Measurements from ENCODE around the gene ATG4A.

Gene ATG4A, protein sequence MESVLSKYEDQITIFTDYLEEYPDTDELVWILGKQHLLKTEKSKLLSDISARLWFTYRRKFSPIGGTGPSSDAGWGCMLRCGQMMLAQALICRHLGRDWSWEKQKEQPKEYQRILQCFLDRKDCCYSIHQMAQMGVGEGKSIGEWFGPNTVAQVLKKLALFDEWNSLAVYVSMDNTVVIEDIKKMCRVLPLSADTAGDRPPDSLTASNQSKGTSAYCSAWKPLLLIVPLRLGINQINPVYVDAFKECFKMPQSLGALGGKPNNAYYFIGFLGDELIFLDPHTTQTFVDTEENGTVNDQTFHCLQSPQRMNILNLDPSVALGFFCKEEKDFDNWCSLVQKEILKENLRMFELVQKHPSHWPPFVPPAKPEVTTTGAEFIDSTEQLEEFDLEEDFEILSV

DNA sequence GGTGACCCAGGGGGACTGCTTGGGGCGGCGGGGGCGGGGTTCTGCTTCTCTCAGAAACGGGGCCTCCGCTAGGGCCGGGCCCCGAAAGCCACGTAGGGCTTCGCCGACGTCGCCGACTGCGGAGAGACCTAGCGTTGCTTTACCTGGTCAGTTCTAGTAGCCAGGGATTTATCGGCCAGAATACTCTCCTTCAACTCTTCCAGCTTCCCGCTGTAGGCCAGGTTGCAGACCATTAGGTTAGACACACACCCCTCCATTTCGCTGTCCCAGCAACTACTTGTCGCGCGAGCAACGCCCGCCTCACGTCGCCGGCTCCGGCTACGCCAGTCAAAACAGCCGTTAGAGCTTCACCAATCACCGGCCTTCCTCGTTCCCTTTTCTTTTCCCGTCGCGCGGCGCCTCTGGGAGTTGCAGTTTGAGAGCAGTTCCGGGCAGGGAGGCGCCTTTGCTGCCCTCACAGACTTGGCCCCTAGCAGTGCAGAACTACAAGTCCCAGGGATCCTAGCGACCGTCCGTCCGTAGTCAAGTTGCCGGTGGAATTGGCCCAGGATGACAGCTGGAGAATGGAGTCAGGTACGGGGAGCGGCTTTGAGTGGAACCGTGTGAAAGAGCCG lies at the start of gene ATG4A, which contains the start of gene PSMD10:
ATG4A (plus strand) TSS at position 515 of the 614 bp plus-strand sequence; CDS start at position 564, 49 bp downstream.
PSMD10 (minus strand) TSS at position 279 of the 614 bp plus-strand sequence; CDS start at position 257, 22 bp downstream.
- DNase-seq (ENCODE audit: low read depth, low spot score): peak; percentile 85

DNA sequence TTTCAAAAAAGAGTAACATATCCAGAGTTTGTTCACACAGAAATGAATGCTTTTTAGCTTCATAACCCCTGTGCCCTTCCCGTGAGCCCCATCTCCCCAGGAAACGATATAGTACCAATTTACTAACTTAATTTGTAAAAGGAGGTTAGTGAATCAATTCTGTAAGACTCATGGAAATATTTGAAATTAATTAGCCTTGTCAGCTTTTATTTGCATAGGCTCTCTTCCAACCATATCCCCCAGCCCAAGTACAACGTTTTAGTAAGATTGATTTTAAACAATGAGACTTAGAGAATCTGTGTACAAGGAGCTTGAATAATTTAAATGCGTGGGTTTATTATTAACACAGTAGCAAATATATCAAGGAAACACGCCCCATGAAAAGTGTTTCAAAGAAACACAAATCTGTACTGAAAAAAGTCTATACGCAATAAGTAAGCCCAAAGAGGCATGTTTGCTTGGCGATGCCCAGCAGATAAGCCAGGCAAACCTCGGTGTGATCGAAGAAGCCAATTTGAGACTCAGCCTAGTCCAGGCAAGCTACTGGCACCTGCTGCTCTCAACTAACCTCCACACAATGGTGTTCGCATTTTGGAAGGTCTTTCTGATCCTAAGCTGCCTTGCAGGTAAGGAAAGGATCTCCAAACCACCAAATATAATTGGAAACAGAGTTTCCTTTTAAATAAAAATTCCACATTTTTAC lies 46.9 kb upstream of the ATG4A start, which contains the start of gene VSIG1:
VSIG1 (plus strand) TSS at position 512 of the 703 bp plus-strand sequence; CDS start at position 578, 66 bp downstream.
- no peak for DNase-seq (ENCODE audit: low read depth, low spot score)

DNA sequence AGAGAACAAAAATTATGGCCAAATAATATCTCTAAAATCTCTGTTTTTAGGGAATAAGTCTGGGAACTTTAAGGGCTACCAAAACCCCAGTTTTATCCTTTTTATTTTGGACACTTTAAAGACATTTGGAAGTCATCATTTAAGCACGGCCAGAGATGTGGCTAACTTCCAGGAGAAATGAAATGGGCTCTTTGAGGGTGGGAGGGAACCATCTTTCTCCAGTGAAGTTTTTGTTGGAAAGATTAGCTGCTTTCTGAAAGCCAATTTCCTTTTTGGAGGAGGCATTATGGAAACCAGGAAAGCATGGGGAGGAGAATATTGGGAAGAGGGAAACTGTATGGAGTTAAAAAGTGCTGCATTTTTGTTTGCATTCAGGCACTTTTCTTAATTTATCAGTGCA lies 41.9 kb upstream of the ATG4A start:
- no peak for DNase-seq (ENCODE audit: low read depth, low spot score)

DNA sequence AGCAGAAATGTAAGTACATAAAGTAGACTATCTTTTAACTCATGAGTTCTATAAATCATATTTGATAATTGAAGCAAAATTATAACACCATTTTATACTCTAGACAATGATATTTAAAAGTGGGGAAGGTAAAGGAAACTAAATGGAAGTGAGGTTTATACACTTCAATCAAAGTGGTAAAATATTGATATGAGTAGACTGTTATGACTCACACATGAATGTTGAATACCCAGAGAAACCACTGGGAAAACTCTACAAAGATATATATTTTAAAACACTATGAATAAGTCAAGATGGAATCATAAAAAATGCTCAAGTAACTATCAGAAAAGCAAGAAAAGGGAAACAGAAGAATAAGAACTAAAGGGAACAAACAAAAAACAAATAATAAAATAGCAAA lies 38.4 kb upstream of the ATG4A start:
- DNase-seq (ENCODE audit: low read depth, low spot score): no peak

DNA sequence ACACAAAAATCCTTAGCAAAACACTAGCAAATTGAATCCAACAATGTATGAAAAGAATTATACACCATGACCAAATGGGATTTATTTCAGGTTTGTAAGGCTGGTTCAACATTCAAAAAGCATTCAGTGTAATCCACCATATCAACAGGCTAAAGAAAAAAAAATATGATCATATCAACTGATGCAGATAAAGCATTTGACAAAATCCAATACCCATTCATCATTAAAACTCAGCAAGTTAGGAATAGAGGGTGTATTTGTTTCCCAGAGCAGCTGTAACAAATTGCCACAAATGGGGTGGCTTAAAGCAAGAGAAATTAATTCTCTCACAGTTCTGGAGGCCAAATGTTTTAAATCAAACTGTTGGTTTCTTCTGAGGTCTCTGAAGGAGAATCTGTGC lies 36.0 kb upstream of the ATG4A start:
- no peak for DNase-seq (ENCODE audit: low read depth, low spot score)

DNA sequence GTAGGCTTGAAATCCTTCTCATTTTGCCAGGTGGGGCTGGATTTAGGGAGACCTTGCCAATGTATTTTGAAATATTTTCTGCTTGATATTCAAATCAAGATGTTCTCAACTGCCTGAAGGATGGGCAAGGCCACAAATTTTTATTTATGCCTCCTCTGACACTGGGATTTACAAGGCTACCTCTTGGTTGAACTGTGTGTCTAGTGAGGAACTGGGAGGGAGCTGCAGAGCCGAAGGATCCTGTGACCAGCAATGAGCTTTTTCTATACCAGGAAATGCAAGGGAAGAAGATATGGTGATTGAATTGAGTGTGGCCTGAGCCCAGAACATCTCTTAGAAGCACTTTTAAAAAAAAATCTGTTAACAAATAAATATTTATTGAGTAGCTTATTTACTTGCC lies 31.8 kb upstream of the ATG4A start:
- DNase-seq (ENCODE audit: low read depth, low spot score): no peak

DNA sequence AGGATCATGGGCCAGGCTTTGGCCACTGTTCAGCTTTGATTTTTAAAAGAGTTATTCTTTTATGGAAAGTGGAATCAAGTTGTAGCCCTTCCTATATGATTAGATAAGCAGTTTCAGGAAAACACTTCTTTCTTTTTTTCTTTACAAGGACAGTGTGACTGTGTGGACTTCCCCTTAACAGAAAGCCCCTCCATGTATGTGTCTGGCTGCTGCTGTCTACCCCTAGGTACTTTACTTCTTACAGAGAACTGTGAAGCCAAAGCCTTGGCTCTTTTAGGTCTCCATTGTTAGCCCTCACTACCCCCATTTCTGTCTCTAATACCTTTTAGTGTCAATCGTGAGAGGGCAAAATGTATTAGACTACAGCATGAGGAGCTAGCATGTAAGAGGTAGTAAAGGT lies 27.6 kb upstream of the ATG4A start:
- DNase-seq (ENCODE audit: low read depth, low spot score): no peak

DNA sequence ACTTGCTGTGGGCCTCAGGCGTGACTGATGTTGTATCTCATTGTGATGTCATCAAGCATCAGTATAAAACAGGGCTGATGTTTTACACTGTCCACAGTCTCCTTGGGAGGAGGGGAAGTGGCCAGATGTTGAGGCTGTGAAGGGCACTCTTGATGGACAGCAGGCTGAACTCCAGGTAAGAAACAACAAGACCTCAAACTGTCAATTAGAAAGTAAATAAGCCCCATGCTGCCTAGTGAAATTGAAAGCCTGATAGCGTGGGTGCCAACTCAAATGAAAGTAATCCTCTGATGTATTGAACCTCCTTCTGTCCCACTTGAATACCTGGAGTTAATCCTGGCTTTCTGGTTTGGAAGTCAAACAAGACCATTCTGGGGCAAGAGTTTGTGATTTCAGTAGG lies 27.0 kb upstream of the ATG4A start:
- no peak for DNase-seq (ENCODE audit: low read depth, low spot score)

DNA sequence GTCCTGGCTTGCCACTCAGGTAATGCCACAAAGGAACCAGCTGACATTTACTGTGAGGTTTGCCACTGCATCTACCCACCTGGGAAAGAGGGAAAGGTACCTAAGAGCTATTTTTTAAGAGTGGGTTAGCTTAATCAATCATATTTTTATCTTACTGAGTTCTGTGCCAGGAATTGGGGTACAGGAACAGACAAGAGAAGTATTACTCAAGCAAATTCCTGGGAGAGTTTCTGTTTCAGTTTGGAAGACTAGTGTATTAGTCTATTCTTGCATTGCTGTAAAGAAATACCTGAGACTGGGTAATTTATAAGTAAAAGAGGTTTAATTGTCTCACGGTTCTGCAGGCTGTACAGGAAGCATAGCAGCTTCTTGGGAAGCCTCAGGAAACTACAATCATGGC lies 23.5 kb upstream of the ATG4A start:
- no peak for DNase-seq (ENCODE audit: low read depth, low spot score)

DNA sequence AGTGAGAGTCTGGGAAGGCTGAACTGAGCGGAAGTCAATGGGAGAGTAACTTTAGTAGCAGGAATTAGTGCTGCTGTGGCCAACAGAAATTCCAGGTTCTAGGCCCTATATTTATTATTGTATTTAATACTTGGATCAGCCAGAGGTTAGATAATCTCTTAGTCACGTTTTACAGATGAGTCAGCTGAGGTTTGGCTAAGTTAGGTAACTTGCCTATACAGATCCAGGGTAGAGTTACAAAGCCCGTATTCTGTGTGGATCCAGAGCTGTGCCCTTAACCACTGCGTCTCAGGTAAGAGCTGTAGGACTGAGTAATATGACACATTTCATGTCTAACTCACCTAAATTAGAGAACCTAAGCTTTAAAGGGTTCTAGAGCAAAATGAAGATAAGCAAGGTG lies 20.7 kb upstream of the ATG4A start:
- DNase-seq (ENCODE audit: low read depth, low spot score): no peak

DNA sequence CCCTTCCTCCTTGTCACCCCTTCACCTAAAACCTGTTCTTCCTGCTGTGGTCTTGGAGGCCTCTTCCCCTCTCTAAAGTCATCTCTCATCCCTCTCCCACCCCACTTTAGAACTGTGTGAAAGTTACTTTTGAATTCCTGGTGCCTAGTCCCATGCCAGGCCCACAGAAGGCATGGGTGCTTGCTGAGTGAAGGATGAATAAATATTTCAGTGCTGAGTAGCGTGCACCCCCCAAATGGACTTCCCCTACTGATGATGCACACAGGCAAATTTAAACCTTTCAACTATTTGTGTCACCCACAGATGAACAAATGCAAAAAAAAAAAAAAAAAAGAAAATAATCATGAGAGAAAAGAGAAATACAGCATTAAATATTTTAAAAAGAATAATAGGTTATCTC lies 20.0 kb upstream of the ATG4A start:
- DNase-seq (ENCODE audit: low read depth, low spot score): no peak

DNA sequence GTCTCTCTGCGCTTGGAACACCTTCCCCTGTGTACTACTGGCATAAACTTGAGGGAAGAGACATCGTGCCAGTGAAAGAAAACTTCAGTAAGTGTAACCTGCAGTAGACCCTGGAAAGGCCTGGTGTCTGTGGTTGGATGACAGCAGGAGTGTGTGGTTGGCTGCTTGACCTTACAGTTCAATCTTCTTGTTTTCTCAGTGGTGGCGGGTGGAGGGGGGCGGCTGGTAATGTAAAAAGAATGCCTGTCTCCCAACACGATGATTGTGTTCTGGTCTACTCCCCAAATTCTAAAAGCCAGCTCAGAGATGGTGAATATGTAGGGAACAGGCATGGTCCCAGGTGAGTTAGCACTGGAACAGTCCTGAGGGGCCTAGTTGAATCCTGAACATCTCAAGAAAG lies 18.8 kb upstream of the ATG4A start:
- DNase-seq (ENCODE audit: low read depth, low spot score): no peak

DNA sequence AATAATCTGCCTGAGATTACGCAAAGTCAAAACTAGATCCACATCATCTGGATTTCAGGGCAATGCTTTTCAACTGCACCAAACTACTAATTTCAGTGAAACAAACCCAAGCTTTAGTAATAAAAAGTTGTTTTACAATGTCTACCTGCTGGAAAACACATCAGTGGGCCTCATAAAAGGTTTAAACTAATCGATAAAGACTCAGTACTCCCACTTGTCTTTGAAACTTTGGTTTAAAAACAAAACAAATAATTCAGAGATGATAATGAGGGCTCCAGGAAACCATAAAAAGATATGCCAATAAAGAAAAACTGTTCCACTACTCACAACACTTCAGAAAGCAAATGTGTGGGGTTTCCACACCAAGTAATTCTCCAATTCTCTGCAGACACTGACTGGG lies 10.5 kb upstream of the ATG4A start:
- DNase-seq (ENCODE audit: low read depth, low spot score): no peak

DNA sequence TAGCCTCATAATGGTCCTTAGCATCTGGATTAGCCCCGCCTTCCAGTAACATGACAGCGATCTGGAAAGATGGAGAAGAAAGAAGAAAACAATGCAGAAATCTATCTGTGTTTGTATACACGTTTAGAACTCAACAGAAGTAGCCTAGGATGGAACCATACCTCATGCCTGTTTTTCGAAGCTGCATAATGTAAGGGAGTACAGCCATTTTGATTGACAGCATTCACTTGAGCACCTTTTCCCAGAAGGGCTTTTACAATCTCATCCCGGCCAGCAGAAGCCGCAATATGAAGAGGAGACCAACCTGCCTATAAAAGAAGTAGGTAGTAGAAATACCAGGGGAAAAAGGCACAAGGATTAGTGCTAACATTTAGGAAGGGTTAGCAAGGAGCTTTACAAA lies 3.8 kb upstream of the ATG4A start:
- DNase-seq (ENCODE audit: low read depth, low spot score): no peak

DNA sequence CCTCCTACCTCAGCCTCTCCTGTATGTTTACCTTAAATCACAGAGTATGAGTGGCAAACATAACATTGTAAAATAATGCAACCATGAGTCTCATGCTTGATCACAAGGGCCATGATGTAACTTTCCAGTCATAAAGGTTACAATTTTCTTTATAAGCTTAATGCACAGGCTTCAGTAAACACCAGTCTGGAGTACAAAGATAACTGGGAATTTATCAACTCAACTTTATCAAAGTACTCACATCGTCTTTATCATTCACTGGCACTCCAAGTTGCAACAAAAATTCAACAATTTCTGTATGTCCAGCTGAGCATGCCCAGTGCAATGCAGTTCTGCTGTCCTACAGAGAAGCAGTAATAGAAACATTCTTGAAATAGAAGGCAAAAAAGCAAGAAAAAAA lies 3.1 kb upstream of the ATG4A start:
- DNase-seq (ENCODE audit: low read depth, low spot score): no peak

DNA sequence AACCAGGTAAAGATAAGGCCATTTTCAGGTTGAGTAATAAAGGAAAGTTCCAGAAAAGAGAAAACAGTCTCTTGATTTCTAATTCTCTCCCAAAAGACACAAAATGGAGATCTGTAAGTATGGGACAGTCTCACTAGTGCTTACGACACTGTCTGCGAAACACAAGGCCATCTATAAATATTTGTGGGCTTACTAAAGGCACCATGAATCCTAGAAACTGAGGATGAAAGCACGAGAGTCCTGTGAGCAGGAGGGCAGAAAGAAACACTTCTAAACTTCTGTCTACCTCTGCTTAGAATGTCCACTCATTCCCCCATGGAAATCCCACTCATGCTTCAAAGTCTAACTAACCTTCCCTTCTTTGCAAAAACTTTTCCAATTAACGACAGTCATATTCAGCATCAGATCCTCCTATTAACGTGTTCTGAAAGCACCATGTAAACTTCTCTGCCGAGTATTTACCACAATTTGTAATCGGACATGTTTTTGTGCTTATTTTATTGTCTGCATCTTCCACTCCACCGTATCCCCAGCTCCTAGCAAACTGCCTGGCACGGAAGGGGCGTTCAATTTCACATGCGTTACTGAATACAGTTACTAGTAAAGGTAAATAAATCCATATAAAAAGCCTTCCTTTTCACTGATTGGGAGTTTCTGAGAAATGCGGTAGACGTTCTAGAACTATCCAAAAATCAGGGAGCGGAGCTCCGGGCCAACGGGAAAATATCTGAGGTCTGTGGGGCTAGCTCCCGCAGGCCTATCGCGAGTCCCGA lies 901 bp upstream of the ATG4A start:
- DNase-seq (ENCODE audit: low read depth, low spot score): no peak

DNA sequence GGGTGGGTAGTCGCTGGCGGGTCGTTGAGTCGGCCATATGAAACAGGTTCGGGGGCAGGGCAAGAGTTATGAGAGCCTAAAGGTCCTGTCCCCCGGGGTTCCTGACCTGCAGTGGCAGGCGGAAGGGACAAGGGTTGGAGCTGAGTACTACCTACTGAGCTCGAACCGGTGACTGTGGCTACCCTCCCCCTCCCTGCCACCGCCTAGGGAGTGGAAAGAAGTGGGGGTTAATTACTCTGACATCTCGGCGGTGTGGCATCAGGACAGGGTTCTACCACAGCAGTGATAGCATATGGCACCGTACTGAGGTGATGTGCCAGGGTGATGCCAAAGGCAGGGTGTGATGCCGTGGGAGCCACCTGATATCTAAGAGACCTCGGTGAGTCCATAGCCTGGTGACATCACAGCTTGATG lies 307 bp downstream of the ATG4A start:
- no peak for DNase-seq (ENCODE audit: low read depth, low spot score)

DNA sequence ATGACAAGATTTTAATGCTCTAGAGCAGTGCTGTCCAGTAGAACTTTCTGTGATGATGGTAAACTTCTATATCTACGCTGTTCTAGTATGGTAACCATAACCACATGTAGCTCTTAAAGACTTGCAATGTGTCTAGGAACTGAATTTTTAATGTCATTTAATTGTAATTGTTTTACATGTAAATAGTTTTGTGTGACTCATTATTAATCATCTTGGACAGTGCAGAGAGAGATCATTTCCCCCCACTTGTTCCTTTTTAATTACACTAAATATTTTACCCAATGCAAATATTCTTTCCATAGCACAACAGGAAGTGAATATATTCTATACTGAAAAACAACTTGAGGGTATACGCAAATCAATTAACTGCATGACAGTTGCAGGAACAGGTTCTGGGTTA lies 5.8 kb downstream of the ATG4A start:
- DNase-seq (ENCODE audit: low read depth, low spot score): no peak

DNA sequence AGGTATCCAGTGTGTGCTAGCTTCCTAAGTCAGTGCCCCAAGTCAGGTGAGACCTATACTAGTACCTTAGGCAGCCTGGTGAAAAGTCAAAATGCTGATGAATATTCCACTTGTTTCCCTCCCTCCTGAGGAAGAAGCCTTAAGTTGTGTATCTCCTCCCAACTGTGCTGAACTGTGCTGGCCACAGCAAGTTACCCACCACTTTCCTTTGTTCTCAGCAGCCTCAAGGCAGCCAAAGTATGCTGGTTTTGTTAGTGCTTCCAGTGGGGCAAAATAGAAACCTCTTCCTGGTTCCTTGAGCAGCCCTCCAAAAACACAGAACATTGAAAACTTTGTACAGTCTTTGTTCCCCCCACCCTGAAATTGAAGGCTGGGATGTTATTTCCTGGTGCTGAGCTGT lies 13.9 kb downstream of the ATG4A start:
- no peak for DNase-seq (ENCODE audit: low read depth, low spot score)

DNA sequence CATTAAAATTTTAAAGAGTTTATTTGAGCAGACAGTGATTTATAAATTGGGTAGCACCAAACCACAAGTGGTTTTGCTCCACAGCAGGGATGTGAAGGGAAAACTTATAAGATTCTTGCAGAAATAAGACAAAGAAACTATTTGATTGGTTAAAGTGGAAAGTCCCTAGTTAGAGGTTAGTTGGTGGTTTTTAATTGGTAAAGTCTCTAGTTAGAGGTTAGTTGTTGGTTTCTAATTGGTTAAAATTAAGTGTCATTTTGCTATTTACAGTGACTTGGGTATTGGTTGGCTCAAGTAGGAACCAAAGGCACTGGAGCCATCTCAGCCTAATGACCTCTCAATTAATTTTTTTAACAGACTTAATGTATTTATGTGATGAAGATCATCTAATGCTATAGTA lies 23.0 kb downstream of the ATG4A start:
- DNase-seq (ENCODE audit: low read depth, low spot score): no peak

DNA sequence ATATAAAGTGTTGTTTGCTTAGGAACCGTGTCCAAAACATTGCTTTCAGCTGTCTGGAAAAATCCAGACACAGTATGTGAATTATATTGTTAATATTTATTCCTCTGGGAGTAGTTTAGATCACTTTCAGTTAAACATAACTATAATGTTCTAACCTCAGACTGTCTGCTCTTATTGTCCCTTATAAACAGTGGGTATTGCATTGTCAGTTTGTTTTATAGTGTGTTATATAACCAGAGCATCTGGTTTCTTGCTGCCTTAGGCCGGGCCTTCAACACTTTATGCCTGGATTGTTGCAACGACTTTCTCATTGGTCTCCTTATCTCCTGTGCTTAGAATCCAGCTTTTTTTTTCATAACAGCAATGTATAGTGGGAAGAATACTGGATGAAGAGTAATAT lies 26.4 kb downstream of the ATG4A start:
- DNase-seq (ENCODE audit: low read depth, low spot score): no peak

DNA sequence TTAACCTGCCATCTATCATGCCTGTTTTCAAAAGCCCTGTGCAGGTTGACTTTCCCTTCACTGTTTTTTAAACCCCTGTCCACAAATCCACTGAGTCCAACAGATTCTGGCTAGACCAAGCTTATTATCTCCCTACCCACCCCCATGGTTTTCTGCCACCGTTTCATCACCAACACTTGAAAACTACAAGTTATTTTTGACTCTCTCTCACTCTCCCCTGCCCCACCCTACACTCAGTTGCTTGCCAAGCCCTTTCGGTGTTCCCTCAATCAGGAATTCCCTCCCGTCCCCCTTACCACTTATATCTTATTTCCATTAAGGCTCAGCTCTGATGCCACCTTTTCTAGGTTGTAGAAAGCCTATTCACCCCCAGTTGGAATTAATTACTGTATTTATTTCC lies 29.7 kb downstream of the ATG4A start:
- no peak for DNase-seq (ENCODE audit: low read depth, low spot score)
